Measurements from ENCODE around the gene CYSLTR2. TPM values are rescaled to one million over a fixed set of nuclear protein-coding genes. Genes with fewer than 3 reads are reported as not detected.

CYSLTR2 gene
- total and polyA plus RNA-seq, 9 donors, result 0.30 to 8.3 (median 2.1) TPM

DNA sequence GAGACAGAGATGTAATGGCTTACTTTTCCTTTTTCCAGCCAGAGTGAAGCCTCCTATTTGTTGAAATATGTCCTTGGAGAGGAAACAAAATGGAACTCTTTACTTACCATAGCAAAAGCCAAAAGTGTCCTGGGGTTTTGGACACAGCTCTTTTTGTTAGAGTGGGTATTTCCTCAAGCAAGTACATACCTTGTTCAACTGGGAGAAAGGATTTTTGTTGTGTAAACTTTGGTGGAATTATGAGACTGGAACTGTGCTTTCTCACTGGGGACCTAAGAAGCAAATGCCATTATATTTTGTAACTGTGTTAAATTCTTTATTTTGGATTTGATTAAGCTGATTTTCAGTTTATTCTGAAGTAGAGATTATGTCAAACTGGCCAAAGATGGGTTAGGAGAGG, 58.4 kb downstream of the CYSLTR2 start:
- intact Hi-C loops (cut with DNase I), result no loop called here
- H3K4me3 ChIP-seq, result no peak overlapping the region
- no peaks in the 10 kb centered on the region for H3K4me1 ChIP-seq (ENCODE audit: insufficient read depth)
- no peaks in the 10 kb centered on the region for H3K9me3 ChIP-seq
- DNase-seq, result no peak
- H3K27ac ChIP-seq, result no peak overlapping the region
- no peaks in the 10 kb centered on the region for H3K27me3 ChIP-seq
- H3K36me3 ChIP-seq, result no peaks in the 10 kb centered on the region
- TF ChIP-seq POLR2A (IDR thresholded peaks at IDR 0.05) (no peak), EP300 (IDR thresholded peaks at IDR 0.05) (no peak)
- TF ChIP-seq, protein P1, sequence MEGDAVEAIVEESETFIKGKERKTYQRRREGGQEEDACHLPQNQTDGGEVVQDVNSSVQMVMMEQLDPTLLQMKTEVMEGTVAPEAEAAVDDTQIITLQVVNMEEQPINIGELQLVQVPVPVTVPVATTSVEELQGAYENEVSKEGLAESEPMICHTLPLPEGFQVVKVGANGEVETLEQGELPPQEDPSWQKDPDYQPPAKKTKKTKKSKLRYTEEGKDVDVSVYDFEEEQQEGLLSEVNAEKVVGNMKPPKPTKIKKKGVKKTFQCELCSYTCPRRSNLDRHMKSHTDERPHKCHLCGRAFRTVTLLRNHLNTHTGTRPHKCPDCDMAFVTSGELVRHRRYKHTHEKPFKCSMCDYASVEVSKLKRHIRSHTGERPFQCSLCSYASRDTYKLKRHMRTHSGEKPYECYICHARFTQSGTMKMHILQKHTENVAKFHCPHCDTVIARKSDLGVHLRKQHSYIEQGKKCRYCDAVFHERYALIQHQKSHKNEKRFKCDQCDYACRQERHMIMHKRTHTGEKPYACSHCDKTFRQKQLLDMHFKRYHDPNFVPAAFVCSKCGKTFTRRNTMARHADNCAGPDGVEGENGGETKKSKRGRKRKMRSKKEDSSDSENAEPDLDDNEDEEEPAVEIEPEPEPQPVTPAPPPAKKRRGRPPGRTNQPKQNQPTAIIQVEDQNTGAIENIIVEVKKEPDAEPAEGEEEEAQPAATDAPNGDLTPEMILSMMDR (IDR thresholded peaks at IDR 0.05), result no peak

DNA sequence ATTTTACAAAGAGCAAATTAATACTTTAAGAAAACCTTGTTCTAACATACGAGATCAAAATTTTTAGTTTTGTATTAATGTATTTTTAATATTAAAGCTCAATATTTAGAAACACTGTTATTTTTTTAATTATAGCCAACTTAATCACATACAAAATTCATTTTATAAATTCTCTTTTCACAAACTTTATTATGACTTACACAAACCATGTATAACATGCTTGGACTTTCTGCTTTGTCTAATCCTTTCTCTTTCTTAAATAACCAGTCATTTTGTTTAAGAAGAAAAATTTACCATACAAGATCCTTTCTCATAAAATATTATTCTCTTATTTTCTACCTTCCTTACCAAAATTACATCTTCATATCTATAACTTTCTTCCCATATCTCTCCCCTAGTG, 62.2 kb downstream of the CYSLTR2 start:
- H3K9me3 ChIP-seq, result peaks cover 0 to 4% of the 10 kb centered on the region in 2 donors
- H3K27ac ChIP-seq, result no peak overlapping the region
- intact Hi-C loops (cut with DNase I), result no loop called here
- no peaks in the 10 kb centered on the region for H3K36me3 ChIP-seq
- WGBS, 3 donors, result 83 to 91% (median 84%) methylated on average over 1 of the region's 1 CpG
- TF ChIP-seq EP300 (IDR thresholded peaks at IDR 0.05) (no peak), POLR2A (IDR thresholded peaks at IDR 0.05) (no peak)
- TF ChIP-seq, protein P1 (IDR thresholded peaks at IDR 0.05), result no peak
- no peaks in the 10 kb centered on the region for H3K27me3 ChIP-seq
- no peaks in the 10 kb centered on the region for H3K4me1 ChIP-seq (ENCODE audit: insufficient read depth)
- no peak overlapping the region for H3K4me3 ChIP-seq
- DNase-seq, result no peak

DNA sequence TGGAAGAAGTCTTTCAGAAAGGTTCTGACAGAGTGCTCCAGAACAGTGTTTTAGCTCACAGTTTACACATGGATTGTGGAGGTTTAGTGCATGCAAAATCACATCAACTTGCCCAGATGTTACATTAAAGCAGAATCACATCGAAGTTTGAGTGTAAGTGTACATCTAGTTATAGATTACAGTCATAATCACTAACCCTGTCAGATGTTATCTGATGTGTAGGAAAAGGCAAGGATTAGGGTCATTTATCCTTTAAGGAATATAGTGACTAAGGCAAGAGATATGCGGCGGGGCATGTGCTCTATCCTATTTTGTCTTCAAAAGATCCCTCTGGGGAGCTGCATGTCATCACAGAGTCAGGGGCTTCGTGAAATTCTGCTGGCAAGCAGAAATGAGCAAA, 66.9 kb downstream of the CYSLTR2 start:
- H3K9me3 ChIP-seq, result peaks cover 0 to 4% of the 10 kb centered on the region in 2 donors
- no peaks in the 10 kb centered on the region for H3K27me3 ChIP-seq
- H3K27ac ChIP-seq, result no peak overlapping the region
- H3K4me1 ChIP-seq (ENCODE audit: insufficient read depth), result no peaks in the 10 kb centered on the region
- no peak for DNase-seq
- H3K4me3 ChIP-seq, result no peak overlapping the region
- TF ChIP-seq, protein P1 (IDR thresholded peaks at IDR 0.05), result no peak
- TF ChIP-seq EP300 (IDR thresholded peaks at IDR 0.05) (no peak), POLR2A (IDR thresholded peaks at IDR 0.05) (no peak)
- H3K36me3 ChIP-seq, result no peaks in the 10 kb centered on the region
- intact Hi-C loops (cut with DNase I), result no loop called here
- 65 to 84% (median 76%) methylated on average over 4 of the region's 4 CpGs for WGBS, 3 donors

DNA sequence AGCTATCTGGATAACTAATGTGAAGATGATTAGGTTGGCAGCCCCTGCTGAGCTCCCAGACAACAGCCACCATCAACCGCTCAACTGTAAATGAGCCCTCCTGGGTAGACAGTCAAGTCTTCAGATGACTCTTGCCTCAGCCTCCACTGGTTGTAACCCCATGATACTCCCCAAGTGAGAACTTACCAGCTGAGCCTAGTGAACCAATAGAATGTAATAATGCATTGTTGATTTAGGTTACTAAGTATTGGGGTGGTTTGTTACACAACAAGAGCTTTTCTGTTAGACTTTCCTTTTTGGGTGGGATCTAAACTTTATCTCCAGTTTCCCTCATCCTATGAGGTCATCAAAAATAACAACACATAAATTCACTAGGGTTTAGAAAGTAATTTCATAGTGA, 69.4 kb downstream of the CYSLTR2 start:
- DNase-seq, result no peak
- Histone ChIP-seq H3K4me3 (no peak overlapping the region), H3K27ac (no peak overlapping the region), H3K4me1 (ENCODE audit: insufficient read depth) (no peaks in the 10 kb centered on the region), H3K9me3 (peaks cover 0 to 4% of the 10 kb centered on the region in 2 donors), H3K36me3 (no peaks in the 10 kb centered on the region), H3K27me3 (no peaks in the 10 kb centered on the region)
- TF ChIP-seq POLR2A (IDR thresholded peaks at IDR 0.05), result no peak
- no peak for TF ChIP-seq EP300 (IDR thresholded peaks at IDR 0.05)
- TF ChIP-seq, protein P1 (IDR thresholded peaks at IDR 0.05), result no peak
- WGBS, 3 donors, result 97 to 100% (median 100%) methylated on average over 1 of the region's 1 CpG
- intact Hi-C loops (cut with DNase I), result no loop called here

DNA sequence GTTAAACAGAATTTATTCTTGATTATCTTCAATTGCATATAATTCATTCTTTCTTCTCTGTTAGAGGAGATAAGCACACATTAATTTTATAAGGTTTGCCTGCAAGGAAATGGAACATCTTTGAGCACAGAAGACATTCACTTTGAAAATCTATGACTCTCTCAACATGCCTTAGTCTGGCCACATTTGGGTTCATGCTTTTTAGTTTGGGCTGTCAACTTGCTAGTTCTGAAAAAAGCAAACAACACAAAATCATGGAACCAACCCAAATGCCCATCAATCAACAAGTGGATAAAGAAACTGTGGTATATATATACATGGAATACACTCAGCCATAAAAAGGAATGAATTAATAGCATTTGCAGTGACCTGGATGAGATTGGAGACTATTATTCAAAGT, 71.5 kb downstream of the CYSLTR2 start:
- Histone ChIP-seq H3K27ac (no peak overlapping the region), H3K4me3 (no peak overlapping the region), H3K36me3 (no peaks in the 10 kb centered on the region), H3K9me3 (peaks cover 0 to 3% of the 10 kb centered on the region in 2 donors), H3K27me3 (no peaks in the 10 kb centered on the region), H3K4me1 (ENCODE audit: insufficient read depth) (peaks cover 6% of the 10 kb centered on the region)
- intact Hi-C loops (cut with DNase I), result no loop called here
- TF ChIP-seq, protein P1 (IDR thresholded peaks at IDR 0.05), result no peak
- TF ChIP-seq POLR2A (IDR thresholded peaks at IDR 0.05), result no peak
- no peak for TF ChIP-seq EP300 (IDR thresholded peaks at IDR 0.05)
- DNase-seq, result no peak
